ENCODE data around the gene CTCFL. TPM values are rescaled to one million over a fixed set of nuclear protein-coding genes. Genes with fewer than 3 reads are reported as not detected.

Gene CTCFL
- total RNA-seq, 4 donors from 2014 or later, result 0.14 TPM; not detected in 3

- peaks cover 0 to 20% (median 0%) of the 10 kb centered on the region in 4 donors for H3K4me1 ChIP-seq
- DNase-seq, result peak; percentile 29
- H3K9me3 ChIP-seq, result no peaks in the 10 kb centered on the region
- H3K27ac ChIP-seq, result no peak overlapping the region
- TF ChIP-seq POLR2A (IDR thresholded peaks at IDR 0.05) (no peak), CTCF (IDR thresholded peaks at IDR 0.05) (peak in 3 of 5 experiments; percentile 28 to 38 (median 29)), EP300 (IDR thresholded peaks at IDR 0.05; ENCODE audit: low read depth) (no peak), POLR2AphosphoS5 (IDR thresholded peaks at IDR 0.05) (no peak)
- H3K4me3 ChIP-seq, result no peak overlapping the region
- no peaks in the 10 kb centered on the region for H3K36me3 ChIP-seq
- intact Hi-C loops (cut with DNase I; ENCODE audit: low total_unique reads) (no loop called here), in situ Hi-C loops (cut with MboI; ENCODE audit: low pct_ligation_motif_present in 1 of 4, low pct_unique_long_range_greater_than_20kb in 1 of 4, low sequenced_read_pairs in 3 of 4) (loop anchor here (5.0 to 25.0 kb wide), 4 partner anchors 83 to 705 kb away; no protein-coding TSS in a partner anchor)
- 54 to 83% methylated on average over 2 to 5 of the region's 5 CpGs for WGBS, 2 donors (ENCODE audit: low coverage in 1 of 2)
- H3K27me3 ChIP-seq, result no peaks in the 10 kb centered on the region
Observed at GRCh38 chr20:57509665-57510237, 15.2 kb downstream of the CTCFL start.

- no peaks in the 10 kb centered on the region for H3K9me3 ChIP-seq
- H3K4me1 ChIP-seq, result peaks cover 0 to 13% (median 0%) of the 10 kb centered on the region in 4 donors
- 12 to 41% methylated on average over 5 of the region's 5 CpGs for WGBS, 2 donors (ENCODE audit: low coverage in 1 of 2)
- no peak overlapping the region for H3K27ac ChIP-seq
- DNase-seq, result no peak
- H3K36me3 ChIP-seq, result no peaks in the 10 kb centered on the region
- in situ Hi-C loops (cut with MboI; ENCODE audit: low pct_ligation_motif_present in 1 of 4, low pct_unique_long_range_greater_than_20kb in 1 of 4, low sequenced_read_pairs in 3 of 4) (loop anchor here in 1 of 4 donors (25.0 kb wide), 1 partner anchor 703 kb away; no protein-coding TSS in a partner anchor), intact Hi-C loops (cut with DNase I; ENCODE audit: low total_unique reads) (no loop called here)
- no peaks in the 10 kb centered on the region for H3K27me3 ChIP-seq
- no peak overlapping the region for H3K4me3 ChIP-seq
- no peak for TF ChIP-seq EP300 (IDR thresholded peaks at IDR 0.05; ENCODE audit: low read depth)
- no peak for TF ChIP-seq POLR2AphosphoS5 (IDR thresholded peaks at IDR 0.05)
Observed at GRCh38 chr20:57508831-57509230, 16.1 kb downstream of the CTCFL start.

- WGBS, 2 donors (ENCODE audit: low coverage in 1 of 2), result 5 to 38% methylated on average over 8 of the region's 8 CpGs
- Histone ChIP-seq H3K36me3 (no peaks in the 10 kb centered on the region), H3K27me3 (no peaks in the 10 kb centered on the region), H3K9me3 (no peaks in the 10 kb centered on the region), H3K27ac (no peak overlapping the region), H3K4me3 (no peak overlapping the region), H3K4me1 (peaks cover 0 to 13% (median 0%) of the 10 kb centered on the region in 4 donors)
- no peak for TF ChIP-seq POLR2AphosphoS5 (IDR thresholded peaks at IDR 0.05)
- TF ChIP-seq EP300 (IDR thresholded peaks at IDR 0.05; ENCODE audit: low read depth), result no peak
- no peak for TF ChIP-seq CTCF (IDR thresholded peaks at IDR 0.05)
- TF ChIP-seq POLR2A (IDR thresholded peaks at IDR 0.05), result no peak
- intact Hi-C loops (cut with DNase I; ENCODE audit: low total_unique reads), result no loop called here
- in situ Hi-C loops (cut with MboI; ENCODE audit: low pct_ligation_motif_present in 1 of 4, low pct_unique_long_range_greater_than_20kb in 1 of 4, low sequenced_read_pairs in 3 of 4), result loop anchor here in 1 of 4 donors (25.0 kb wide), 1 partner anchor 704 kb away; no protein-coding TSS in a partner anchor
- DNase-seq, result no peak
Observed at GRCh38 chr20:57508381-57508780, 16.6 kb downstream of the CTCFL start.

- in situ Hi-C loops (cut with MboI; ENCODE audit: low pct_ligation_motif_present in 1 of 4, low pct_unique_long_range_greater_than_20kb in 1 of 4, low sequenced_read_pairs in 3 of 4) (loop anchor here in 1 of 4 donors (25.0 kb wide), 1 partner anchor 705 kb away; no protein-coding TSS in a partner anchor), intact Hi-C loops (cut with DNase I; ENCODE audit: low total_unique reads) (no loop called here)
- no peak for DNase-seq
- Histone ChIP-seq H3K9me3 (no peaks in the 10 kb centered on the region), H3K36me3 (no peaks in the 10 kb centered on the region), H3K4me1 (peaks cover 0 to 13% (median 0%) of the 10 kb centered on the region in 4 donors), H3K4me3 (no peak overlapping the region), H3K27me3 (no peaks in the 10 kb centered on the region), H3K27ac (no peak overlapping the region)
- TF ChIP-seq EP300 (IDR thresholded peaks at IDR 0.05; ENCODE audit: low read depth), result no peak
- TF ChIP-seq POLR2AphosphoS5 (IDR thresholded peaks at IDR 0.05), result no peak
- TF ChIP-seq CTCF (IDR thresholded peaks at IDR 0.05), result no peak
- TF ChIP-seq POLR2A (IDR thresholded peaks at IDR 0.05), result no peak
- 17 to 77% methylated on average over 1 to 5 of the region's 6 CpGs for WGBS, 2 donors (ENCODE audit: low coverage in 1 of 2)
Observed at GRCh38 chr20:57507477-57507876, 17.5 kb downstream of the CTCFL start.
